ENCODE results near the gene RASD2.

DNA sequence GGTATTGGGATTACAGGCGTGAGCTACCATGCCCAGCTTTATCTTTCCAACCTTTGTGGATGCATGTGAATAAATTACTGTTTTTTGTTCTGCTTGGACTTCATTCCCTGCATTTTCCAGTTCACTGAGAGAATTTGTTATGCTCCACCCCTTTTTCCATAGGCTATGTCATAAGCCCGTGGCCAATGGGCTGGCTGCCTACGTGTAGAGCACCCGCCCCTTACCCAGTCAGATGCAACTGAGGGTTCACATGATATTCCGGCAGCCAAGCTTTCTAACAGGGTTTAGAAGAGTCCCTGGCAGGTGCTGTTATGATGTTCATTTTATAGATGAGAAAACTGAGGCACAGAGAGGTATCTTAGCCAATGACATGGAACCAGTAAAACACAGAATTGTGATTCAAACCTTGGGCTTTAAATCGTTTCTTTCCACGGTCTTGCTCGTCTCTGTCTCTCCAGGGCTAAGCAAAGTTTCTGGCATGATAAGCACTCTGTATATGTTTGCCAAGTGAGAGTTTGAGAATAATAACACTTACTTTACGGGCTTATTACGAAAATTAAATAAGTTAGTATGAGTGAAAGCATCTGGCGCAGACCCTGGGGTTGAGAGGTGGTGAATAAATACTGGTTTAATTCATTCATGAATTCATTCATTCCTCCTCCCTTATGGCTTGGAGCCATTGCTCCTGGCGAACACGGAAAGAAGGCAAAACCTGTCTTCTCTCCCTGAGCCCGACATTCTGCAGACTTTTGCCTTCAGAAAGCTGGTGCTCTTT, 42.4 kb upstream of the RASD2 start:
- TF ChIP-seq, protein P1, sequence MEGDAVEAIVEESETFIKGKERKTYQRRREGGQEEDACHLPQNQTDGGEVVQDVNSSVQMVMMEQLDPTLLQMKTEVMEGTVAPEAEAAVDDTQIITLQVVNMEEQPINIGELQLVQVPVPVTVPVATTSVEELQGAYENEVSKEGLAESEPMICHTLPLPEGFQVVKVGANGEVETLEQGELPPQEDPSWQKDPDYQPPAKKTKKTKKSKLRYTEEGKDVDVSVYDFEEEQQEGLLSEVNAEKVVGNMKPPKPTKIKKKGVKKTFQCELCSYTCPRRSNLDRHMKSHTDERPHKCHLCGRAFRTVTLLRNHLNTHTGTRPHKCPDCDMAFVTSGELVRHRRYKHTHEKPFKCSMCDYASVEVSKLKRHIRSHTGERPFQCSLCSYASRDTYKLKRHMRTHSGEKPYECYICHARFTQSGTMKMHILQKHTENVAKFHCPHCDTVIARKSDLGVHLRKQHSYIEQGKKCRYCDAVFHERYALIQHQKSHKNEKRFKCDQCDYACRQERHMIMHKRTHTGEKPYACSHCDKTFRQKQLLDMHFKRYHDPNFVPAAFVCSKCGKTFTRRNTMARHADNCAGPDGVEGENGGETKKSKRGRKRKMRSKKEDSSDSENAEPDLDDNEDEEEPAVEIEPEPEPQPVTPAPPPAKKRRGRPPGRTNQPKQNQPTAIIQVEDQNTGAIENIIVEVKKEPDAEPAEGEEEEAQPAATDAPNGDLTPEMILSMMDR (IDR thresholded peaks at IDR 0.05) = no peak
- no peak for TF ChIP-seq POLR2A (IDR thresholded peaks at IDR 0.05)
